ENCODE measurements around the gene ZNF771. TPM values are rescaled to one million over a fixed set of nuclear protein-coding genes. Genes with fewer than 3 reads are reported as not detected.

Gene ZNF771
- total and polyA plus RNA-seq, 8 donors, result 1.5 to 5.0 (median 3.2) TPM

DNA sequence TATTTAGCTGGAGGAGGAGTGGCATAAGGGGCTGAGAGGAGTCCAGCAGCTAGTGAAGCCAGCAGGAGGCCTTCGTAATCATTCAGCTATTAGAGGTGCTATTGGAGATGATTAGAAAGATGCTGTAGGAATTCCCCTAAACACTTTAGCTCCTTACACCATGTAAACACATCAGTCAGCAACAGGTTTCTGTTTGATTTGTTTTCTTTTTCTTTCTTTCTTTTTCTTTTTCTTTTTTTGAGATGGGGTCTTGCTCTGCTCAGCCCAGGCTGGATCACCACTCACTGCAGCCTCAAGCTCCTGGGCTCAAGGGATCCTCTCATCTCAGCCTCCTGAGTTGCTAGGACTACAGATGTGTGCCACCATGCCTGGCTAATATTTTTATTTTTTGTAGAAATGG, 48.9 kb downstream of the ZNF771 start:
- intact Hi-C loops (cut with DNase I), result loop anchor here in 1 of 3 donors (10.0 kb wide), 1 partner anchor 58 kb away; no protein-coding TSS in a partner anchor
- DNase-seq (no peak), ATAC-seq (no peak), FAIRE-seq (no peak)
- Histone ChIP-seq H3K9me3 (no peaks in the 10 kb centered on the region), H3K27me3 (no peaks in the 10 kb centered on the region), H3K4me1 (no peaks in the 10 kb centered on the region), H3K36me3 (no peaks in the 10 kb centered on the region), H3K27ac (no peak overlapping the region), H3K4me3 (no peak overlapping the region)
- TF ChIP-seq, protein P1, sequence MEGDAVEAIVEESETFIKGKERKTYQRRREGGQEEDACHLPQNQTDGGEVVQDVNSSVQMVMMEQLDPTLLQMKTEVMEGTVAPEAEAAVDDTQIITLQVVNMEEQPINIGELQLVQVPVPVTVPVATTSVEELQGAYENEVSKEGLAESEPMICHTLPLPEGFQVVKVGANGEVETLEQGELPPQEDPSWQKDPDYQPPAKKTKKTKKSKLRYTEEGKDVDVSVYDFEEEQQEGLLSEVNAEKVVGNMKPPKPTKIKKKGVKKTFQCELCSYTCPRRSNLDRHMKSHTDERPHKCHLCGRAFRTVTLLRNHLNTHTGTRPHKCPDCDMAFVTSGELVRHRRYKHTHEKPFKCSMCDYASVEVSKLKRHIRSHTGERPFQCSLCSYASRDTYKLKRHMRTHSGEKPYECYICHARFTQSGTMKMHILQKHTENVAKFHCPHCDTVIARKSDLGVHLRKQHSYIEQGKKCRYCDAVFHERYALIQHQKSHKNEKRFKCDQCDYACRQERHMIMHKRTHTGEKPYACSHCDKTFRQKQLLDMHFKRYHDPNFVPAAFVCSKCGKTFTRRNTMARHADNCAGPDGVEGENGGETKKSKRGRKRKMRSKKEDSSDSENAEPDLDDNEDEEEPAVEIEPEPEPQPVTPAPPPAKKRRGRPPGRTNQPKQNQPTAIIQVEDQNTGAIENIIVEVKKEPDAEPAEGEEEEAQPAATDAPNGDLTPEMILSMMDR (IDR thresholded peaks at IDR 0.05), result no peak
- WGBS, 2 donors, result 84 to 96% methylated on average over 1 of the region's 1 CpG

DNA sequence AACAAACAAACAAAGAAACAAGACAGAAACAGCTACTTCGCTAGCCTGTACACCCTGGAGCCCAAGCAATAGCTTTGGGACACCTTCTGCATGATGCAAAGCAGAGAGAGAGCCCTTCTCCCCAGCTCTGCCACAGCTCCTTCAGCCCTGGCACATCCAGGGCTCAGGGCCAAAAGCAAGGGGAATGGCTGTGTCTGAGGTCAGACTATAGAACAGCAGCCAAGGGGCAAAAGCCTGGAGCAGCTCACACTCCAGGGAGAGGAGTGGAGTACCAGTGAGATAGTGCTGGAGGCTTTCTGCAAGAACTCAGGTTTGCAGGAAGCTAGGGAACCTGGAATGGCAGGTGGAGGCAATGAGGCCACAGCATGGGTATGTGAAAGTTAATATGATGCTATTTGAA, 49.9 kb downstream of the ZNF771 start:
- no peak for FAIRE-seq
- ATAC-seq, result no peak
- intact Hi-C loops (cut with DNase I), result loop anchor here in 1 of 3 donors (10.0 kb wide), 1 partner anchor 58 kb away; no protein-coding TSS in a partner anchor

DNA sequence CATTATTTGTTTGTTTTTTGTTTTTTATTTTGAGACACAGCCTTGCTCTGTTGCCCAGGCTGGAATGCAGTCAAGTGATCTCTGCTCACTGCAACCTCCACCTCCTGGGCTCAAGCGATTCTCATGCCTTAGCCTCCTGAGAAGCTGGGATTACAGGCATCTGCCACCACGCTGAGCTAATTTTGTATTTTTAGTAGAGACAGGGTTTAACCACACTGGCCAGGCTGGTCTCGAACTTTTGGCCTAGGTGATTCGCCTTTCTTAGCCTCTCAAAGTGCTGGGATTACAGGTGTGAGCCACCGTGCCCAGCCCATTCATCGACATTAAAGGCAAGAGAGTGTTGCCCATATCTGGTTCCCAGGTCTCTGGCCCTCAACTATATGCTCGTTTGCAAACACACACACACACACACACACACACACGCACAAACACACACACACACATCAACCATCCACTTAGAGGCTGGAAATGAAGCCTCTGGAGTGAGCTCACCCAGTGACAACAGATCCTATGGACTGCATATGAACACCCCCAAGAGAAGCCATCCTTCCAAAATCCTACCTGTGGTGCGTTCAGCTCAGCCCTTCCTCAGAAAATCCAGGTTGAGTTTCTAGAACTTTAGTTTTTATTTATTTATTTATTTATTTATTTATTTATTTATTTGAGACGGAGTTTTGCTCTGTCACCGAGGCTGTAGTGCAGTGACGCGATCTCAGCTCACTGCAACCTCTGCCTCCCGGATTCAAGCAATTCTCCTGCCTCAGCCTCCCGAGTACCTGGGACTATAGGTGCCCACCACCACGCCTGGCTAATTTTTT, 50.5 kb downstream of the ZNF771 start:
- FAIRE-seq, result no peak

More for the DNA sequence above, 49.9 kb downstream of the ZNF771 start:
- no peak overlapping the region for H3K27ac ChIP-seq
- WGBS, 2 donors, result 95 to 96% methylated on average over 1 of the region's 1 CpG
- no peaks in the 10 kb centered on the region for H3K27me3 ChIP-seq
- H3K36me3 ChIP-seq, result no peaks in the 10 kb centered on the region
- DNase-seq, result no peak
- TF ChIP-seq, protein P1 (IDR thresholded peaks at IDR 0.05), result no peak
- H3K4me3 ChIP-seq, result no peak overlapping the region
- no peaks in the 10 kb centered on the region for H3K4me1 ChIP-seq
- no peaks in the 10 kb centered on the region for H3K9me3 ChIP-seq

DNA sequence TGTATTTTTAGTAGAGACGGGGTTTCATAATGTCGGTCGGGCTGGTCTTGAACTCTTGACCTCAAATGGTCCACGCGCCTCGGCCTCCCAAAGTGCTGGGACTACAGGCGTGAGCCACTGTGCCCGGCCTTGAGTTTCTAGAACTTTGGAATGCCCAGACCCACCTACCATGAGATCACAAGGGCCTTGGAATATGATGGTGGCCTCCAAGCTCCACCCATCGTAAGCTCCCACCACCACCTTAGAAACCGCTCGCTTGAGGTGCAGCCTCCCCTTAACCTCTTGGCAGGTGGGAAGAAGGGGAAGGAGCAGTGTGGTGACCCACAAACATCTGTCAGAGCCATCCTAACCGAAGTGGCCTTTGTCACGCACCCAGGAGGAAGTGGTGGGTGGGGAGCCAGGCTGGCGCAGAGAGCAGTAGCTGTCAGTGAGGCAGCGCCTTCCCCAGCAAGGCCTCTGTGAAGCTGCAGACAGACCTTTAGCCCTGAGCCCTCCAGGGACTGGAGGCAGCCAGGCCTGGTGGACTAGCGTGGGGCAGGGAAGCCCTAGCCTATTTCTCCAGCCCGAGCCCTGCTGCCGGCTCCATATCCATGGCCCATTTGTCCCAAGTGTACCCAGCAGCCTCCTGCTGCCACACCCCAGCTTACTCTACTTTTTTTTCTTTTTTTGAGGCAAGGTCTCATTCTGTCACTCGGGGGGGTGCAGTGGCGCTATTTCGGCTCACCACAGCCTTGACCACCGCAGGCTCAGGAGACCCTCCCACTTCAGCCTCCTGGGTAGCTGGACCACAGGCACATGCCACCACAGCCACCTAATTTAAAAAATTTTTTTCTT, 51.4 kb downstream of the ZNF771 start:
- H3K4me1 ChIP-seq, result no peaks in the 10 kb centered on the region
- no peak overlapping the region for H3K4me3 ChIP-seq
- ATAC-seq (peak in 2 of 4 donors; percentile 60 to 73), DNase-seq (peak in 1 of 6 donors; percentile 31), FAIRE-seq (no peak)
- no peaks in the 10 kb centered on the region for H3K27me3 ChIP-seq
- no peaks in the 10 kb centered on the region for H3K36me3 ChIP-seq
- intact Hi-C loops (cut with DNase I), result loop anchor here in 1 of 3 donors (10.0 kb wide), 1 partner anchor 56 kb away; no protein-coding TSS in a partner anchor
- no peaks in the 10 kb centered on the region for H3K9me3 ChIP-seq
- TF ChIP-seq, protein P1 (IDR thresholded peaks at IDR 0.05), result no peak
- WGBS, 2 donors, result 80 to 90% methylated on average over 22 of the region's 22 CpGs
- H3K27ac ChIP-seq, result no peak overlapping the region

More for the DNA sequence above, 50.5 kb downstream of the ZNF771 start:
- Histone ChIP-seq H3K9me3 (no peaks in the 10 kb centered on the region), H3K4me3 (no peak overlapping the region), H3K27ac (no peak overlapping the region), H3K27me3 (no peaks in the 10 kb centered on the region), H3K4me1 (no peaks in the 10 kb centered on the region), H3K36me3 (no peaks in the 10 kb centered on the region)
- WGBS, 2 donors, result 87 to 90% methylated on average over 16 of the region's 16 CpGs
- no peak for DNase-seq
- TF ChIP-seq, protein P1 (IDR thresholded peaks at IDR 0.05), result no peak
- intact Hi-C loops (cut with DNase I), result loop anchor here in 1 of 3 donors (10.0 kb wide), 1 partner anchor 57 kb away; no protein-coding TSS in a partner anchor
- no peak for ATAC-seq
